Smooth muscle cell (in vitro differentiated cells): ENCODE measurements around the gene DOCK3. TPM values are rescaled to one million over a fixed set of nuclear protein-coding genes. Genes with fewer than 3 reads are reported as not detected.

ENCODE experiments used
- DNase-seq: peaks from one replicate; lab custom pipeline; 2025; ENCODE audit not compliant: unreplicated experiment; lab: John Stamatoyannopoulos, UW
- H2AFZ ChIP-seq: fragments of 200-600 bp; sonication (generic); 2 replicates; pipeline ENCODE4 v1.6.0; 2016; ENCODE audit warnings: antibody characterized with exemption, low read depth, mild to moderate bottlenecking
- H3F3A ChIP-seq: fragments of 200-600 bp; sonication (generic); 2 replicates; pipeline ENCODE4 v1.6.0; 2017; ENCODE audit warnings: antibody characterized with exemption, low read depth
- H3K27ac ChIP-seq: fragments of 200-600 bp; sonication (generic); 2 replicates; pipeline ENCODE4 v1.5.1; 2016; ENCODE audit warnings: low read depth, mild to moderate bottlenecking
- H3K27me3 ChIP-seq: fragments of 200-600 bp; sonication (generic); 2 replicates; pipeline ENCODE4 v1.6.1; 2016; ENCODE audit warnings: low read depth, mild to moderate bottlenecking
- H3K36me3 ChIP-seq: fragments of 200-600 bp; sonication (generic); 2 replicates; pipeline ENCODE4 v1.5.1; 2016; ENCODE audit warnings: low read depth
- H3K4me1 ChIP-seq: fragments of 200-600 bp; sonication (generic); 2 replicates; pipeline ENCODE4 v1.5.1; 2016; ENCODE audit warnings: low read depth
- H3K4me2 ChIP-seq: fragments of 200-600 bp; sonication (generic); 2 replicates; pipeline ENCODE4 v1.6.0; 2016; ENCODE audit warnings: mild to moderate bottlenecking
- H3K4me3 ChIP-seq: fragments of 200-600 bp; sonication (generic); 2 replicates; pipeline ENCODE4 v1.5.1; 2016; ENCODE audit warnings: mild to moderate bottlenecking
- H3K79me2 ChIP-seq: fragments of 200-600 bp; sonication (generic); 2 replicates; pipeline ENCODE4 v1.6.0; 2016; ENCODE audit warnings: low read depth, mild to moderate bottlenecking
- H3K9ac ChIP-seq: fragments of 200-600 bp; sonication (generic); 2 replicates; pipeline ENCODE4 v1.6.0; 2016; ENCODE audit warnings: low read depth
- H3K9me3 ChIP-seq: fragments of 200-600 bp; sonication (generic); replicated peaks from 2 replicates; pipeline ENCODE4 v1.5.1; 2016; ENCODE audit warnings: low read depth
- H4K20me1 ChIP-seq: fragments of 200-600 bp; sonication (generic); 2 replicates; pipeline ENCODE4 v1.6.0; 2016; ENCODE audit warnings: low read depth
- WGBS: methylation state at CpG from one replicate; pipeline ENCODE4 v1.1.7; 2016; ENCODE audit warnings: low lambda C conversion rate; 5-methylcytosine and 5-hydroxymethylcytosine counted together
- polyA plus RNA-seq: library from polyadenylated mRNA; unstranded; fragments of >200 nt; fragmentation: Nextera tagmentation; extraction: Ambion mirVana; gene quantifications from 2 replicates; pipeline ENCODE4 v1.2.1, GENCODE V29; 2016
- total RNA-seq: library from RNA; depleted of rRNA; stranded (reverse); fragments of >200 nt; gene quantifications from 2 replicates; pipeline ENCODE4 v1.2.3, GENCODE V29; 2014
- TF ChIP-seq, protein P1 (sequence below): fragments of 200-600 bp; sonication (generic); IDR thresholded peaks from 2 replicates; pipeline ENCODE4 v1.5.1; 2017; ENCODE audit warnings: borderline replicate concordance, mild to moderate bottlenecking, antibody characterized with exemption; ENCODE audit not compliant: insufficient read depth, poor library complexity, severe bottlenecking

Gene DOCK3
- total and polyA plus RNA-seq, 2 experiments from 2014 or later: 0.29 to 2.2 TPM

- Histone ChIP-seq H2AFZ (no peak overlapping the region), H3K27me3 (no peaks in the 10 kb centered on the region), H3K4me1 (no peaks in the 10 kb centered on the region), H3K9ac (no peak overlapping the region), H3K4me3 (no peak overlapping the region), H3K36me3 (no peaks in the 10 kb centered on the region), H4K20me1 (no peaks in the 10 kb centered on the region), H3K9me3 (no peaks in the 10 kb centered on the region), H3K27ac (no peak overlapping the region), H3K4me2 (no peak overlapping the region), H3K79me2 (no peaks in the 10 kb centered on the region), H3F3A (no peaks in the 10 kb centered on the region)
- 86% methylated on average over 3 of the region's 3 CpGs for WGBS
- TF ChIP-seq, protein P1, sequence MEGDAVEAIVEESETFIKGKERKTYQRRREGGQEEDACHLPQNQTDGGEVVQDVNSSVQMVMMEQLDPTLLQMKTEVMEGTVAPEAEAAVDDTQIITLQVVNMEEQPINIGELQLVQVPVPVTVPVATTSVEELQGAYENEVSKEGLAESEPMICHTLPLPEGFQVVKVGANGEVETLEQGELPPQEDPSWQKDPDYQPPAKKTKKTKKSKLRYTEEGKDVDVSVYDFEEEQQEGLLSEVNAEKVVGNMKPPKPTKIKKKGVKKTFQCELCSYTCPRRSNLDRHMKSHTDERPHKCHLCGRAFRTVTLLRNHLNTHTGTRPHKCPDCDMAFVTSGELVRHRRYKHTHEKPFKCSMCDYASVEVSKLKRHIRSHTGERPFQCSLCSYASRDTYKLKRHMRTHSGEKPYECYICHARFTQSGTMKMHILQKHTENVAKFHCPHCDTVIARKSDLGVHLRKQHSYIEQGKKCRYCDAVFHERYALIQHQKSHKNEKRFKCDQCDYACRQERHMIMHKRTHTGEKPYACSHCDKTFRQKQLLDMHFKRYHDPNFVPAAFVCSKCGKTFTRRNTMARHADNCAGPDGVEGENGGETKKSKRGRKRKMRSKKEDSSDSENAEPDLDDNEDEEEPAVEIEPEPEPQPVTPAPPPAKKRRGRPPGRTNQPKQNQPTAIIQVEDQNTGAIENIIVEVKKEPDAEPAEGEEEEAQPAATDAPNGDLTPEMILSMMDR: no peak
- DNase-seq: no peak
These were observed 605.4 kb downstream of the DOCK3 start for GRCh38 chr3:51280176-51280575.

DNA sequence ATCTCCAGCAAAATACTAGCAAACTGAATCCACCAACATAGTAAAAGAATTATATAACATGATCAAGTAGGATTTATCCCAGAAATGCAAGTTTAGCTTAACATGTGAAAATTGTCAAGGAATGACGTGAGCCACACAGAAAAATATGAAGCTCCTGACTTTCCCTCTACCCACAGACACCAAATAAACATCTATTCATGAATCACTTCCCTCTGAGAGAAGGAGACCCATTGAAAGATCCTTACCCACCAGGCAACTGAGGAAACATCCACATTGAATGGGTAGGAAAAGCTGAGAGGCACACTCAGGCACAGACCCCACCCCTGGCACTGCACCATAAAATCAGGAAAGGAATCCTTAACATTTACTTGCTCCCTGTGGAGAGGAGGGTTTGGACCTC, 608.2 kb downstream of the DOCK3 start:
- H2AFZ ChIP-seq: no peak overlapping the region
- peaks cover 5% of the 10 kb centered on the region for H3K9me3 ChIP-seq
- no peaks in the 10 kb centered on the region for H3K4me1 ChIP-seq
- no peaks in the 10 kb centered on the region for H3F3A ChIP-seq
- H3K27ac ChIP-seq: peak overlapping the region; percentile 78
- DNase-seq: no peak
- H3K79me2 ChIP-seq: no peaks in the 10 kb centered on the region
- peak overlapping the region; percentile 29 for H3K9ac ChIP-seq
- TF ChIP-seq, protein P1: no peak
- no peak overlapping the region for H3K4me3 ChIP-seq
- peak overlapping the region; percentile 50 for H3K4me2 ChIP-seq
- H4K20me1 ChIP-seq: no peaks in the 10 kb centered on the region
- H3K27me3 ChIP-seq: no peaks in the 10 kb centered on the region
- no peaks in the 10 kb centered on the region for H3K36me3 ChIP-seq
- WGBS: 33% methylated on average over 1 of the region's 1 CpG

GRCh38 chr3:51283421-51283820, 608.7 kb downstream of the DOCK3 start:
- Histone ChIP-seq H3K9me3 (peaks cover 5% of the 10 kb centered on the region), H2AFZ (no peak overlapping the region), H3K27me3 (no peaks in the 10 kb centered on the region), H4K20me1 (no peaks in the 10 kb centered on the region), H3K4me3 (no peak overlapping the region), H3F3A (no peaks in the 10 kb centered on the region), H3K4me1 (no peaks in the 10 kb centered on the region), H3K79me2 (no peaks in the 10 kb centered on the region), H3K27ac (peak overlapping the region; percentile 78), H3K36me3 (no peaks in the 10 kb centered on the region), H3K9ac (peak overlapping the region; percentile 29), H3K4me2 (peak overlapping the region; percentile 50)
- 82% methylated on average over 1 of the region's 1 CpG for WGBS
- TF ChIP-seq, protein P1: no peak
- DNase-seq: no peak

DNA sequence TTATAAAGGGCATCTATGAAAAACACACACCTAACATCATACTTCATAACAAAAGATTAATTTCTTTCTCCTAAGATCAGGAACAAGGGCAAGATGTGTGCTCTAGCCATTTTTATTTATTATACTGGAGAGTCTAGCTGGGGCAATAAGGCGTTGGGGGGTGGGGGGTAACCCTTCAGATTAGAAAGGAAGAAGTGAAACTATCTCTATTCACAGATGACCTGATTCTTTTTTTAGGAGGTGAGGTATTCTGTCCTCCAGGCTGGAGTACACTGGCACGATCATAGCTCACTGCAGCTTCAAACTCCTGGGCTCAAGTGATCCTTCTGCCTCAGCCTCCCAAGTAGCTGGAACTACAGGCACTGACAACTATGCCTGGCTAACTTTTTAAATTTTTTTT, 620.9 kb downstream of the DOCK3 start:
- Histone ChIP-seq H3K27ac (no peak overlapping the region), H4K20me1 (no peaks in the 10 kb centered on the region), H3K79me2 (no peaks in the 10 kb centered on the region), H3K9ac (no peak overlapping the region), H2AFZ (no peak overlapping the region), H3K27me3 (no peaks in the 10 kb centered on the region), H3F3A (no peaks in the 10 kb centered on the region), H3K9me3 (no peaks in the 10 kb centered on the region), H3K4me3 (no peak overlapping the region), H3K4me2 (no peak overlapping the region), H3K4me1 (no peaks in the 10 kb centered on the region), H3K36me3 (no peaks in the 10 kb centered on the region)
- DNase-seq: no peak
- TF ChIP-seq, protein P1: no peak
- 90% methylated on average over 2 of the region's 2 CpGs for WGBS
